ENCODE measurements around the gene OR4F6. TPM values are rescaled to one million over a fixed set of nuclear protein-coding genes. Genes with fewer than 3 reads are reported as not detected.

OR4F6 gene
- total and polyA plus RNA-seq, 2 of the 13 experiments (the other 11 are each of a cell fraction or from before 2014, with no cell fraction given), result not detected

DNA sequence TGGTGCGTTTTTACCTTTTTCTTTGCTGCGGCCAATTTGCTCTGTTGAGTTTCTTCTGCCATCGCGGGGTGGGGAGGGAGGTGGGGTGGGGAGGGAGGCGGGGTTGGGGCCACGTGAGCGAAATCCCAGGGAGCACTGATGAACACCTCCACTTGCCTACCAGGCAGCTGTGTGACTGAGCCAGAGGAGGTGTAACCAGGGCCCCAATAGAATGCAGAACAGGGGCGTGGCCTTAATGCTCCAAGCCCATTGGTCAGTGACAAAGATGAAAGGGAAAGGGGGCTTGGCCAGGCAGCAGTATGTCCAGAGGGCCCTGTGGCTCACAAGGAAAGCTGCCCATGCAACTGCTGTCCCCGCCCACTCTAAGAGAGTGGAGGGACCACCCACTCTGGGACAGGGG lies 21.4 kb upstream of the OR4F6 start:
- Histone ChIP-seq H3K79me2 (ENCODE audit: insufficient read depth, low read length) (no peaks in the 10 kb centered on the region), H3K4me1 (ENCODE audit: insufficient read depth, low read length) (no peaks in the 10 kb centered on the region), H3K9me3 (ENCODE audit: low read length) (no peaks in the 10 kb centered on the region), H3K4me3 (replicated peaks in 1 of 3; ENCODE audit: insufficient read depth in 1 of 3, low read depth in 2 of 3, low read length in 3 of 3) (no peak overlapping the region), H3K36me3 (replicated peaks in 1 of 2; ENCODE audit: control insufficient read depth in 1 of 2, insufficient read depth in 2 of 2, low read length in 2 of 2) (no peaks in the 10 kb centered on the region), H3K27ac (ENCODE audit: extremely low read length, insufficient read depth, low read length) (no peak overlapping the region), H2AFZ (ENCODE audit: low read length) (no peak overlapping the region), H3K9ac (ENCODE audit: insufficient read depth, low read depth, low read length) (no peak overlapping the region), H4K20me1 (ENCODE audit: insufficient read depth, low read length) (no peaks in the 10 kb centered on the region), H3K27me3 (ENCODE audit: control insufficient read depth in 1 of 2, insufficient read depth in 2 of 2, low read length in 2 of 2) (peaks cover 0 to 12% of the 10 kb centered on the region in 2 experiments; a peak in 1 of 5 replicates), H3K4me2 (ENCODE audit: low read depth, low read length) (no peak overlapping the region)
- ChIA-PET POLR2A (no interaction called here), CTCF (ENCODE audit: low intra/inter-chr PET ratio, low total read pairs) (no interaction called here)
- TF ChIP-seq SPEN (CRISPR knock-in tag; IDR thresholded peaks at IDR 0.05; ENCODE audit: low read depth) (no peak), FOXK1 (CRISPR knock-in tag; IDR thresholded peaks at IDR 0.05; ENCODE audit: borderline replicate concordance, low read depth) (no peak), FLYWCH1 (CRISPR knock-in tag; IDR thresholded peaks at IDR 0.05) (no peak), ZNF446 (CRISPR knock-in tag; IDR thresholded peaks at IDR 0.05) (no peak), HIVEP1 (CRISPR knock-in tag; IDR thresholded peaks at IDR 0.05) (no peak), SRF (IDR thresholded peaks at IDR 0.05; ENCODE audit: low read depth, low read length) (no peak), RCOR2 (CRISPR knock-in tag; IDR thresholded peaks at IDR 0.05) (no peak), MEF2D (CRISPR knock-in tag; IDR thresholded peaks at IDR 0.05) (no peak), PHF21A (CRISPR knock-in tag; IDR thresholded peaks at IDR 0.05) (no peak), MEIS2 (CRISPR knock-in tag; IDR thresholded peaks at IDR 0.05) (no peak), KAT7 (CRISPR knock-in tag; IDR thresholded peaks at IDR 0.05; ENCODE audit: borderline replicate concordance) (no peak), ZNF33A (CRISPR knock-in tag; IDR thresholded peaks at IDR 0.05; ENCODE audit: borderline replicate concordance) (no peak), PRMT3 (CRISPR knock-in tag; IDR thresholded peaks at IDR 0.05; ENCODE audit: borderline replicate concordance, low read depth) (no peak), IRF2 (CRISPR knock-in tag; IDR thresholded peaks at IDR 0.05) (no peak), REPIN1 (CRISPR knock-in tag; IDR thresholded peaks at IDR 0.05; ENCODE audit: borderline replicate concordance, low read depth) (no peak), ZNF572 (CRISPR knock-in tag; IDR thresholded peaks at IDR 0.05) (no peak)
- TF ChIP-seq, protein P1, sequence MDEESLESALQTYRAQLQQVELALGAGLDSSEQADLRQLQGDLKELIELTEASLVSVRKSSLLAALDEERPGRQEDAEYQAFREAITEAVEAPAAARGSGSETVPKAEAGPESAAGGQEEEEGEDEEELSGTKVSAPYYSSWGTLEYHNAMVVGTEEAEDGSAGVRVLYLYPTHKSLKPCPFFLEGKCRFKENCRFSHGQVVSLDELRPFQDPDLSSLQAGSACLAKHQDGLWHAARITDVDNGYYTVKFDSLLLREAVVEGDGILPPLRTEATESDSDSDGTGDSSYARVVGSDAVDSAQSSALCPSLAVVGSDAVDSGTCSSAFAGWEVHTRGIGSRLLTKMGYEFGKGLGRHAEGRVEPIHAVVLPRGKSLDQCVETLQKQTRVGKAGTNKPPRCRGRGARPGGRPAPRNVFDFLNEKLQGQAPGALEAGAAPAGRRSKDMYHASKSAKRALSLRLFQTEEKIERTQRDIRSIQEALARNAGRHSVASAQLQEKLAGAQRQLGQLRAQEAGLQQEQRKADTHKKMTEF (CRISPR knock-in tag; IDR thresholded peaks at IDR 0.05), result no peak
- TF ChIP-seq, protein P2, sequence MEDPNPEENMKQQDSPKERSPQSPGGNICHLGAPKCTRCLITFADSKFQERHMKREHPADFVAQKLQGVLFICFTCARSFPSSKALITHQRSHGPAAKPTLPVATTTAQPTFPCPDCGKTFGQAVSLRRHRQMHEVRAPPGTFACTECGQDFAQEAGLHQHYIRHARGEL (CRISPR knock-in tag; IDR thresholded peaks at IDR 0.05), result no peak
- TF ChIP-seq, protein P3, sequence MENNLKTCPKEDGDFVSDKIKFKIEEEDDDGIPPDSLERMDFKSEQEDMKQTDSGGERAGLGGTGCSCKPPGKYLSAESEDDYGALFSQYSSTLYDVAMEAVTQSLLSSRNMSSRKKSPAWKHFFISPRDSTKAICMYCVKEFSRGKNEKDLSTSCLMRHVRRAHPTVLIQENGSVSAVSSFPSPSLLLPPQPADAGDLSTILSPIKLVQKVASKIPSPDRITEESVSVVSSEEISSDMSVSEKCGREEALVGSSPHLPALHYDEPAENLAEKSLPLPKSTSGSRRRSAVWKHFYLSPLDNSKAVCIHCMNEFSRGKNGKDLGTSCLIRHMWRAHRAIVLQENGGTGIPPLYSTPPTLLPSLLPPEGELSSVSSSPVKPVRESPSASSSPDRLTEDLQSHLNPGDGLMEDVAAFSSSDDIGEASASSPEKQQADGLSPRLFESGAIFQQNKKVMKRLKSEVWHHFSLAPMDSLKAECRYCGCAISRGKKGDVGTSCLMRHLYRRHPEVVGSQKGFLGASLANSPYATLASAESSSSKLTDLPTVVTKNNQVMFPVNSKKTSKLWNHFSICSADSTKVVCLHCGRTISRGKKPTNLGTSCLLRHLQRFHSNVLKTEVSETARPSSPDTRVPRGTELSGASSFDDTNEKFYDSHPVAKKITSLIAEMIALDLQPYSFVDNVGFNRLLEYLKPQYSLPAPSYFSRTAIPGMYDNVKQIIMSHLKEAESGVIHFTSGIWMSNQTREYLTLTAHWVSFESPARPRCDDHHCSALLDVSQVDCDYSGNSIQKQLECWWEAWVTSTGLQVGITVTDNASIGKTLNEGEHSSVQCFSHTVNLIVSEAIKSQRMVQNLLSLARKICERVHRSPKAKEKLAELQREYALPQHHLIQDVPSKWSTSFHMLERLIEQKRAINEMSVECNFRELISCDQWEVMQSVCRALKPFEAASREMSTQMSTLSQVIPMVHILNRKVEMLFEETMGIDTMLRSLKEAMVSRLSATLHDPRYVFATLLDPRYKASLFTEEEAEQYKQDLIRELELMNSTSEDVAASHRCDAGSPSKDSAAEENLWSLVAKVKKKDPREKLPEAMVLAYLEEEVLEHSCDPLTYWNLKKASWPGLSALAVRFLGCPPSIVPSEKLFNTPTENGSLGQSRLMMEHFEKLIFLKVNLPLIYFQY (CRISPR knock-in tag; IDR thresholded peaks at IDR 0.05; ENCODE audit: borderline replicate concordance), result no peak
- TF ChIP-seq, protein P4, sequence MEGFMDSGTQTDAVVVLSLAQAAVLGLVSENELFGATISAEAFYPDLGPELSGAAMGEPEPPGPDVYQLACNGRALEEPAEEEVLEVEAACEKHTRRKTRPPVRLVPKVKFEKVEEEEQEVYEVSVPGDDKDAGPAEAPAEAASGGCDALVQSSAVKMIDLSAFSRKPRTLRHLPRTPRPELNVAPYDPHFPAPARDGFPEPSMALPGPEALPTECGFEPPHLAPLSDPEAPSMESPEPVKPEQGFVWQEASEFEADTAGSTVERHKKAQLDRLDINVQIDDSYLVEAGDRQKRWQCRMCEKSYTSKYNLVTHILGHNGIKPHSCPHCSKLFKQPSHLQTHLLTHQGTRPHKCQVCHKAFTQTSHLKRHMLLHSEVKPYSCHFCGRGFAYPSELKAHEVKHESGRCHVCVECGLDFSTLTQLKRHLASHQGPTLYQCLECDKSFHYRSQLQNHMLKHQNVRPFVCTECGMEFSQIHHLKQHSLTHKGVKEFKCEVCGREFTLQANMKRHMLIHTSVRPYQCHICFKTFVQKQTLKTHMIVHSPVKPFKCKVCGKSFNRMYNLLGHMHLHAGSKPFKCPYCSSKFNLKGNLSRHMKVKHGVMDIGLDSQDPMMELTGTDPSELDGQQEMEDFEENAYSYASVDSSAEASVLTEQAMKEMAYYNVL (CRISPR knock-in tag; IDR thresholded peaks at IDR 0.05; ENCODE audit: borderline replicate concordance), result no peak
- in situ Hi-C loops (cut with HindIII; ENCODE audit: extremely low pct_ligation_motif_present, low pct_unique_long_range_greater_than_20kb) (no loop called here), intact Hi-C loops (cut with micrococcal nuclease; ENCODE audit: unreplicated experiment) (no loop called here)
- whole genome bisulfite sequencing (ENCODE audit: low lambda C conversion rate), result 50% methylated on average over 8 of the region's 9 CpGs
- no TSS peak for BruUV-seq (replicated peaks)
- FAIRE-seq (no peak), ATAC-seq (no peak), DNase-seq (ENCODE audit: low spot score) (no peak)
